ENCODE results near the gene ABCA3.

ABCA3 gene

GRCh38 chr16:2299915-2300192 lies 40.7 kb downstream of the ABCA3 start:
- DNase-seq, result no peak

- no peak for DNase-seq
Measured at GRCh38 chr16:2299121-2299914, 41.2 kb downstream of the ABCA3 start.

- no peak for DNase-seq
Measured at GRCh38 chr16:2298621-2299020, 41.9 kb downstream of the ABCA3 start.

- DNase-seq, result no peak
Measured at GRCh38 chr16:2297506-2297860, 43.0 kb downstream of the ABCA3 start.

- DNase-seq, result peak; percentile 39
Measured at GRCh38 chr16:2296661-2297505, 43.6 kb downstream of the ABCA3 start.

- DNase-seq, result no peak
Measured at GRCh38 chr16:2295056-2295798, 45.3 kb downstream of the ABCA3 start.

- DNase-seq, result no peak
Measured at GRCh38 chr16:2292221-2292620, 48.3 kb downstream of the ABCA3 start.

- DNase-seq, result no peak
Measured at GRCh38 chr16:2289282-2289681, 51.2 kb downstream of the ABCA3 start.

GRCh38 chr16:2288726-2289125 lies 51.8 kb downstream of the ABCA3 start:
- DNase-seq, result no peak

- no peak for DNase-seq
Measured at GRCh38 chr16:2287916-2288547, 52.5 kb downstream of the ABCA3 start.

GRCh38 chr16:2286550-2286949 lies 54.0 kb downstream of the ABCA3 start:
- DNase-seq, result no peak

- DNase-seq, result no peak
Measured at GRCh38 chr16:2285731-2286191, 54.8 kb downstream of the ABCA3 start.

GRCh38 chr16:2284797-2285576 lies 55.5 kb downstream of the ABCA3 start:
- DNase-seq, result no peak

GRCh38 chr16:2284001-2284770 lies 56.3 kb downstream of the ABCA3 start:
- DNase-seq, result no peak

GRCh38 chr16:2282866-2283555 lies 57.5 kb downstream of the ABCA3 start:
- no peak for DNase-seq

GRCh38 chr16:2282262-2282661 lies 58.3 kb downstream of the ABCA3 start:
- no peak for DNase-seq

GRCh38 chr16:2280981-2281542 lies 59.5 kb downstream of the ABCA3 start:
- DNase-seq, result no peak

- no peak for DNase-seq
Measured at GRCh38 chr16:2280461-2280860, 60.1 kb downstream of the ABCA3 start.

- no peak for DNase-seq
Measured at GRCh38 chr16:2278956-2279800, 61.4 kb downstream of the ABCA3 start.

GRCh38 chr16:2278272-2278608 lies 62.3 kb downstream of the ABCA3 start:
- no peak for DNase-seq

All from stimulated activated CD4-positive, alpha-beta T cell treated with anti-CD3 and anti-CD28 coated beads, Interleukin-15, amount 100 ng/mL, for 24 hours (primary cell).